ENCODE data around the gene TSPEAR.

The TSPEAR gene

DNA sequence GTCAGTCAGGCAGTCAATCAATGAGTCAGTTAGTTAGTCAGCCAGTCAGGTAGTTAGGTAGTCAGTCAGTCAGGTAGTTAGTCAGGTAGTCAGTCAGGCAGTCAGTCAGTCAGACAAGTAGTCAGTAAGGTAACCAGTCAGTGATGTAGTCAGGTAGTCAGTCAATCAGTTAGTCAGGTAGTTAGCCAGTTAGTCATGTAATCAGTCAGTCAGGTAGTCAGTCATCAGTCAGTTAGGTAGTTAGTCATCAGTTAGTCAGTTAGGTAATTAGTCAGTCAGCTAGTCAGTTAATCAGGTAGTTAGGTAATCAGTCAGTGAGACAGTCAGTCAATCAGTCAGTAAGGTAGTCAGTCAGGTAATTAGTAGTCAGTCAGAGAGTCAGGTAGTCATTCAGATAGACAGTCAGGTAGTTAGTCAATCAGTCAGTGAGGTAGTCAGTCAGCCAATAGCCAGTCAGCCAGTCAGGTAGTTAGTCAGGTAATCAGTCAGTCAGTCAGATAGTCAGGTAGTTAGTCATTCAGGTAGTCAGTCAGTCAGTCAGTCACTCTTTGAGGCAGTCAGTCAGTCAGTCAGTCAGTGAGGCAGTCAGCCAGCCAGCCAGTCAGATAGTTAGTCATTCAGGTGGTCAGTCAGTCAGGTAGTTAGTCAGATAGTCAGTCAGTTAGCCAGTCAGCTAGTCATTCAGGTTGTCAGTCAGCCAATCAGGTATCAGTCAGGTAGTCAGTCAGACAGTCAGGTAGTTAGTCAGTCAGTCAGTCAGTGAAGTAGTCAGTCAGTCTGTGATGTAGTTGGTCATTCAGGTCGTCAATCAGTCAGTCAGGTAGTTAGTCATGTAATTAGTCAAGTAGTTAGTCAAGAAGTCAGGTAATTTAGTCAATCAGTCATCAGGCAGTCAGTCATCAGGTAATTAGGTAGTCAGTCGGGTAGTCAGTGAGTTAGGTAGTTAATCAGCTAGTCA, 186.7 kb downstream of the TSPEAR start:
- no peak for FAIRE-seq

DNA sequence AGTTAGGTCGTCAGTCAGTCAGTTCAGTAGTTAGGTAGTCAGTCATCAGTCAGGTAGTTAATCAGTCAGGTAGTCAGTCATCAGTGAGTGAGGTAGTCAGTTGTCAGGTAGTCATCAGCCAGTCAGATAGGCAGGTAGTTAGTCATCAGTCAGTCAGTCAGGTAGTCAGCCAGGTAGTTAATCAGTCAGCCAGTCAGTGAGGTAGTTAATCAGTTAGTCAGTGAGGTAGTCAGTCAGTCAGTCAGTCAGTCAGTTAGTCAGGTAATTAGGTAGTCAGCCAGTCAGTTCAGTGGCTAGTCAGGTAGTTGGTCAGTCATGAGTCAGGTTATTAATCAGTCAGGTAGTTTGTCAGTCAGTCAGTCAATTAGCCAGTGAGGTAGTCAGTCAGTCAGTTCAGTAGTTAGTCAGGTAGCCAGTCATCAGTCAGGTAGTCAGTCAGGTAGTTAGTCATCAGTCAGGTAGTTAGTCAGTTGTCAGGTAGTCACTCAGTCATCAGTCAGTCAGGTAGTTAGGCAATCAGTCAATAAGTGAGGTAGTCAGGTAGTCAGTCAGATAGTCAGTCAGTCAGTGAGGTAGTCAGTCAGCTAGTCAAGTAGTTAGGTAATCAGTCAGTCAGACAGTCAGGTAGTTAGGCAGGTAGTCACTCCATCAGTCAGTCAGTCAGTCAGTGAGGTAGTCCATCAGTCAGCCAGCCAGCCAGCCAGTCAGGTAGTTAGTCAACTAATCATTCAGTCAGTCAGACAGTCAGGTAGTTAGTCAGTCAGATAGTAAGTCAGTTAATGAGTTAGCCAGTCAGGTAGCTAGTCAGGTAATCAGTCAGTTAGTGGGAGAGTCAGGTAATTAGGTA, 187.6 kb downstream of the TSPEAR start:
- FAIRE-seq = no peak

DNA sequence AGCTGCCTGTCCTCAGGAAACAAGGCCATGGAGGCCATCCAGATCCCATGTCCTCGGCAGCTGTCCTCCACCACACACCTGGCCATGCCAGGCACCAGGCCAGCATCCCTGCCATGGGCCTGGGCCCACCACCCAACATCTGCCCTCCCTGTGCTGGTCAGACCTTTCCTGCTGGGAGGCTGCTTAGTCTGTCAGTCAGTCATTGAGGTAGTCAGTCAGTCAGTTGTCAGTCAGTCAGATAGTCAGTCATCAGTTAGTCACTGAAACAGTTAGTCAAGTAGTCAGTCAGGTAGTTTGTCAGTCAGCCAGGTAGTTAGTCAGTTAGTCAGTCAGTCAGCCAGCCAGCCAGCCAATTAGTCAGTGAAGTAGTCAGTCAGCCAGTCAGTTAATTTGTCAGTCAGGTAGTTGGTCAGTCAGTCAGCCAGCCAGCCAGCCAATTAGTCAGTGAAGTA, 188.6 kb downstream of the TSPEAR start:
- no peak for FAIRE-seq

DNA sequence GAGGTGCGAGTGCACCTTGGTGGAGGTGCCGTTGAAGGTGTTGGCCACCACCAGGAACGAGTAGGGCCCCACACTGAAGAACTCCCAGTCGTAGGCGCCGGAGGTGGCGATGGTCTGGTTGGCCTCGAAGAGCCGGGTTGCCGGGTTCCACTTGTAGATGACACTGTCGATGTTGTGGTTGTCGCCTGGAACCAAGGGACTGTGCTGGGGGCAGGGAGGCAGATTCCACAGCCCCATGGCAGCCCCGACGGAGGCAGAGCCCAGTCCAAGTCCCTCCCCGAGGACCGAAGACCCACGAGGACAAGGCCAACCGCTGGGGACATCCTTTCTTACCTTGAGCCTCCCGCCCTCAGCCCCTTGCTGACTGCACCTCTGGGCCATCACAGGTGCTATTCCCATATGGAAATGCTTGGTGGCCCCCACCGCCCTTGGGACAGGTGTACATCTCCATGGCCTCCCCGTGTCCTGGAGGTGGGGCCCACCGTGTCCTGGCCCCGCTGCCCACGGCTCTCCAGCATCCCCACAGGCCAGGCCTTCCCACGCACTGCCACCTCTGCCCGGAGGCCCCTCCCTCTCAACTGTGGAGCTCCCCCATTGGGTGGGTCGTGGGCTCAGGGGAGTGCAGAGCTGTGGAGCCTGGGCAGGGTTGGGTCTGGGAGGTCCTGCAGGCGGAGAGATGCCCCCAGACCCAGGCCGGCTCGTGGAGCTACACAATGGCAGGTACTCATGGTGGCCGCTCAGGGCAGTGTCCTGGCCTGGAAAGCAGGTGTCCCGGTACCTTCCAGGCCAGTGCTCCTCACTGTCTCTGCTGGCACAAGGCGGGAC, 189.2 kb downstream of the TSPEAR start:
- FAIRE-seq = no peak

DNA sequence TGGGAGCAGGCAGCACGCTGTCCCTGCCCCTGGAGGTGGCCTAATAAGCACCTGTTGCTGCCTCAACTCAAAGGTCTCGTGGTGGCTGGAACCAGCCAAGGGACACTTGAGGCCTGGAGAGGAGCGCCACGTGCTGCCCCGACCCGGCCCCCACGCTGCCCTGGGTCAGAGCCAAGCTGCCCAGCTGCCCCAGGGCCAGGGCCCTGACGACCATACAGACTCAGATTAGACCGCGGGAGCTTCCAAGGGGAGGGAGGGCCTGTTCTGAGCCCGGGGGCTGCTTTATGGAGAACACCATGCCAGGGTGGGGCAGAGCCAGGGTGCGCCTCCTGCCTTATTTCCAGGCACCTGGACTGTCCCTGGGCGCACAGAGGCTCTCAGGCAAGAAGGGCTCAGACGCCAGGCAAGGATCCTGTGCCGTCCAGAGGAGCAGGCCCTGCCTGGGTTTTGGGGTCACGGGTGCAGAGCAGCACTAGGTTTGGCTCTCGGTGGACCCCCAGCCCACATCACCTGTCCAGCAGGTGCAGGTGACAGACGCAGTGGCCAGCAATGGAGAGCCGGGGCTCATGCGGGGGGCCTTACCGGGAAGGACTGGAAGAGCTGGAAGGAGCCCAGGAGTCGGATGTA, 190.0 kb downstream of the TSPEAR start:
- FAIRE-seq = no peak

DNA sequence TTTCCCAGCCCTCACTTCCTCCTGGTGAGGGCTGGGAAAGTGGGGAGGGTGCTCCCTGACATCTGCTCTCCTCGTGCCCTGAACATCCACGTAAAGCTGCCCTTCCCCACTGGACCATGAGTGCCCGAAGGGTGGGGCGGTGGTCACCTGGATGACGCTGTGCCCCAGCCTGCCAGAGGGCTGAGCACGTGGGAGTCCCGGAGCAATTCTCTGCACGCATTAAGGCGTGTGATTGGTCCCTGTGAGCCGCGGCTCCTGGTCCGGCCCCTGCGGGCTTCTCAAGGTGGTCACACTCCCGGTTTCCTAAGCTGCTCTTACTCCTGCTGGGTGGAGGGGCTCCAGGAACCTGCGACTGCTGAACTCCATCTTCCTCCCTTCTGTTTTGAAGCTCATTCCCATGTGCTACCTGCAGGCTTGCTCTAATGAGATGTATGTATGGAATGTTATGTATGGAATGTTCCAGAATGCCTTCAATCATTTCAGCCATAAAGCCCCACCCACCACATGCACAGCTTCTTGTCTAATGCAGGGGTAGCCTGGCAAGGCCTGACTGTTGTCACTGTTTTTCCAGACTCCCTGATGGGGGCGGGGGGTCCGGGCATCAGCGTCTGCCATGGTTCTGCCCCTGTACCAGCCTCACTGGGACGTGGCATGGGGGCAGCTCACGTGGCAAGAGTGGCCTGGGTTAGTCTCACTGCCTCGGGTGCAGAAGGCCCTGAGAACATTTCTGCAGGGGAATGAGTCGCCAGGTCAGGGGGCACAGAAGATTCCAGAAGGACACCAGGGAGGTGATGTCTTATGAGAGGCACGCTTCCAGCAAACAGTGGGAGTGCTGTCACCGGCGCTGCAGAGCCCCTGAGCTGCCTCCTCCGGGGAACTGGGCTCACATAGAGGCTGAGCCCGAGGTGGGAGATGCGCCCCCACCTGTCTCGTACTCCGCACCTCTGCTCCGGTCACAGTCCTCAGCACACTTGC, 190.8 kb downstream of the TSPEAR start:
- no peak for FAIRE-seq

DNA sequence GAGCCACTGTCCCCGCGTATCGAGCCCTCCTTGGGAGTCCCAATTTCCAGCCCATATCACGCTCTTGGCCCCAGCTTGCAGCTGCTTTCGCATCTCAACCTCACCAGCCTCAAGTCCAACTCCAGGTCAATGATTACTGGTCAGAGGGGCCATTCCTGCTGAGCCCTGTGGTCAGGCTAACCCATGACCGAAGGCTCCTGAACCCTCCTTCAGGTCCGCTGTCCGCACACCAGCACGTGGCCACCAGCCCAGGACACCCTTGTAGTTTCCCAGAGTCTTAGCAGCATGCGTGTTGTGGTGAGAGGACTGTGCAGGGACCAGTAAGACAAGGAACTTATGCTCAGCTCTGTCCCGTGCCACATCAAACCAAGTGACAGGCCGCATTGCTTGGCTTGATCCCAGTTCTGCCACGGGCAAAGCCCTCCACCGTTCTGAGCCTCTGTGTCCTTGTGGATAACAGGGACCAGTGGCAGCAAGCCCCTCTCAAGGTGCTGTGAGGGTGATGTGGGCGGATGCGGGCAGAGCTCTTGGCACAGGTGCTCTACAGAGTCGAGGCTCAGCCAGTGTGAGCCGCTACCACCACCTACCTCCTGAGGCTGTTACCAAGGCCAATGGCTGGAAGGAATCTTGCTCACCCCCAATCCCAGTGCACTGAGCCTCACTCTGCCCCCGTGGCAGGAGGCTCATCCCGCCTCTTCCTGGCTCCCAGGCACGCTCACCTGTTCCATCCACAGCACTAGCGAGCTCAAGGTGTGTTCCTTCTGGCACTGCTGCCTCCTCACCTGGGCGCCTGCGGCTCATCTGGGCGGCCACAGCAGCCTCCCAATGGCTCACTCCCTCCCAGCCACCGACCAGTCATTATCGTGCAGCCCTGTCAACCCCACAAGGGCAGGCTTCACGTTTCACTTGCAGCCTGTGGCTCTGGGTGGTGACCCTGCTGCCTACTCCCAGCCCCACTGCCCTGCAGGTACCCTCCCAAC, 191.7 kb downstream of the TSPEAR start:
- FAIRE-seq = no peak

DNA sequence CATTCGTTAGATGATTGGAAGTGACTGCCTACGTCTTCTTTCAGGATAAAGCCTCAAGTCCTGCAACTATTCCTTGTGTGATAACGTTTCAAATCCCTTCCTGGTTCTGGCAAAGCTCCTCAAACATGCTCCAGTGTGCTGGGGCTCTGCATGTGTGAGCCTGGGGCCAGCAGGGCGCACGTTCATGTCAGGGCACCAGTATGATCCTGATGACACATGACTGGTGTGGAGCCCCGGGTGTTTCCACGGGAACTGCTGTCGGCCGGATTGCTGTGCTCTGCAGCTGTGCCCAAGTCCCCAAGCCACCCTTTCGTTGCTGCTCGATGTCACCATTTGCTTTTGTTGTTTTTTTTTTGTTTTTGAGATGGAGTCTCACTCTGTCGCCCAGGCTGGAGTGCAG, 192.7 kb downstream of the TSPEAR start:
- no peak for FAIRE-seq

DNA sequence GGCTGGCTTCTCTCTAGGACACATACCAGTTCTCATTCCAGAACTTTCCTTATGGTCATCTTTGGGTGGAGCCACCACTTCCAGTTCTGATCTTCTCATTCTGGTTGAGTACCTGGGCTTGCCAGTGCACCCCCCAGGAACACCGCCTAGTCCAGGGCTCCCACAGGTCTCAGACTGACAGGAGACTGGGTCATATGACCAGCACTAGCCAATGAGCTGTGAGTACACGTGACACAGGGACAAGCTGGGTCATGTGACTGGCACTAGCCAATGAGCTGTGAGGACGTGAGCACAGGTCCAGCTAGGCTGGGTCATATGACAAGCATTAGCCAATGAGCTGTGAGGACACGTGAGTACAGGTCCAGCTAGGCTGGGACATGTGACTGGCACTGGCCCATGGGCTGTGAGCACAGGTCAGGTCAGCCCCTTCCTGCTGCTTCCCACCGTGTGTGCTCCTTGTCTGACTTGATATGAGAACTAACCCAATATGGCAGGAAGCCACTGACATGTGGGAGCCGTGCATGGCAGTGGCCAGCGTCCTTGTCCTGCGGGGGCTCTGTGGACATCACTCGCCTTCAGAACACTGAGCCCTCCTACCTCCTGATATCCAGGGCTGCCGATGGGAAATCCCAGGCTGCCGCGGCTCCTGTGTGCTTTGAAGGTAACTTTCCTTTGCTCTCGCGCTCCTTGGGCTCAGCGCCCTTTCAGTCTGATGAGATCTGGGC, 194.0 kb downstream of the TSPEAR start:
- peak; percentile 99 for FAIRE-seq

DNA sequence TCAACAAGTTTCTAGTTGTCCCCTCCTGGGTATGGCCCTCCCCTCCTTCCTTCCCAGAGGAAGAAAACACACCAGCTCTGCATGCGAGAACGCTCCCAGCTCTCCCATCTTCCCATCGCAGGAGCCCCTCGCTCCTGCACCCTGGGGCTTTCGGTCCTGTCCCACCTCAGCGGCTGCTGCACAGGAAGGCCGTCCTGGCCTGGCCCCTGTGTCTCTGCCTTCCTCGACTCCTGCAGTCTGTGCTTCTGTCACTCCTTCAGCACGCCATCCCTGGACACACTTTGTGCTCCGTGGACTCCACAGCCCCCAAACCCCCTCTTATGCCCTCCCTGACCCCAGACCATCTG, 194.6 kb downstream of the TSPEAR start:
- no peak for FAIRE-seq

DNA sequence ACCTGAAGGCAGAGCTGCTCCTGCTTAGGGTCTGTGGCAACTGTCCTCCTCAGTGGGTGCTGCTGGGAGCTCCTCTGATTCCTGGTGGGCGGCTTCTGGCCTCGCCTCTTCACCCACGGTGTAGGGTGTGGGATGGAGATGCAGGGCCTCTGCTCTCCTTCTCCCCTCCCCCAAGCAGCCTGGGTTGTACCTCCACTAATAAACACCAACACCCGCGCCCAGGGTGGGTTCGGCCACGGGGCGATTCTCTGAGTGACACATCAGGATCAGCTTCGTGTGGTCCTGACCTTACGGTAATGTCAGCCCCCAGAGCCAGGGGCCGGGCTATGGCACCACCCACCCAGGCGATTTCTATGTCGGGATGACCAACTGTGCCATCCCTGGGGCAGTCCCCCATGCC, 195.0 kb downstream of the TSPEAR start:
- no peak for FAIRE-seq

DNA sequence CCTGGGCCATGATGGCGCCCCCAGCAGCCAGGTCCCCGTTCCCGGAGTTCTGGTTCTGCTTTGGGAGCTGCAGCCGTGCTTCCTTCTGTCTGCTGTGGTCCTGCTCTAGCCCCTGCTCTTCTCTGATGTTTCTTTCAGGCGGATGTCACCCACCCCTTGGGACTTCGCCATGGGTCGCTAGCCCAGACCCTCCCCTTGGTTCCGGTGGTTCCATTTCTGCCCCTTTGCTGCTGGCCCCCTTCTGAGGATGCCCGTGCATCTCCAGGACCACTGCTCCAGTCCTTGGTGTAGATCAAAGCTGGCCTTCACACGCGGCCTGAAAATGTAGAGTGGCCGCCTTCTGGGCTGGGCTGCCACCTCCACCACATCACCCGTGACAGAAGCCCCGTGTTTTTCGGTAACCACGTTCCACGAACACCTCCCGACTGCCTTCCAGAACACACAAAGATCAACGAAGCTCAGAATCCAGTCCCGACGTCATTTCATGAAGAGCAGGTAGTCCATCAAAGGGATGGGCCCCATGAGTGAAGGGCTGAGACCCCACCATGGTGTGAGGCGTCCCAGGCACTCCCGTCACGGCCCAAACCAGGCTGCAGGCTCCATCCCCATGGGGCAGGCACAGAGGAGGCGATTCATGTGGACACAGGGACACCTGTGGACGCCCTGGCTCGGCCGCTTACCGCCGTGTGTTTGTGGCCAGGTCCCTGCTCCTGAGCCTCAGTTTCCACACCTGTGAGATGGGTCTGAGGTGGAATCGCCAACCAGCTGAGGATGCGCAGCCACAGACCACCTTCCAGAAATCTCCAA, 195.8 kb downstream of the TSPEAR start:
- no peak for FAIRE-seq

DNA sequence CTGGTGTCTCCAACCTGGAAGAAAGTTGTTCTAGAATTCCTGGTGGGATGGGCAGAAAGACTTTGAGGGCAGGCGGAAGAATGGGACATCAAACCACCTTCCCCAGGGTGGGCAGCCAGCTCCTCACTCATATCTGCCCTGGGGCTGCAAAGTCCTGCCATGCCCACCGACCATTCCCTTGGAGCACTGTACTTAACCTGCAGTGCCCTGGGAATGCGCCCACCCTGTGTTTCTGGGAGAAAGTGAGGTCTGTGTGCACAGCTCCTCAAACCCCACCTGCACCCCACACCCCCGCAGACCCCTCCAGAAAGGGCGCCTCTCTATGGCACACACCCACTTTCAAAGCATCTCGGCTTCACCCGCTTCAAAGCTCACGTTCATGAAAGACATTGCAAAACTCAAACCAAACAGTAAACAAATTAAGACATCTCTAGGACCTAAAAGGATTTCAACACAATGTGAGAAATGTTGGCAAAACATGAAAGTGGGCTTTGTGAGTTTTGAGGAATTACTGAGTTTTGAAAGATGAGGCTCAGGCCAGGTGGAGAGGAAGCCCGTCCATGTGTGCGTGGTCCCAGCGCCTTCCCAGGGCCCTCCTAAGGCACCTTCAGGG, 196.5 kb downstream of the TSPEAR start:
- no peak for FAIRE-seq

DNA sequence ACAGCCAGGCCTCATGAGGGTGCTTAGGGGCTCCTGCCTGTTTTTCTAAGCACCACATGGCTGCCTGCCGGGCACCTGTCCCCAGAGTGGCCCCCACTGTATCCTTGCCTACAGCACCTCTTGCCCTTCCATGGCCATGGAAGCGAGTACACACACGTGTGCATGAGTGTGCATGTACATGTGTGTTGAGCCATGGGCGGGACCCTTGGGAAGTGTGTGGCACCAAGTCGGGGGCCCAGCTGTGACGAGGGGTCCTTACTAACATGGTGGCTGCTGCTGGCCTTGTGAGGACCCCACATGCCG, 197.2 kb downstream of the TSPEAR start:
- FAIRE-seq = no peak

DNA sequence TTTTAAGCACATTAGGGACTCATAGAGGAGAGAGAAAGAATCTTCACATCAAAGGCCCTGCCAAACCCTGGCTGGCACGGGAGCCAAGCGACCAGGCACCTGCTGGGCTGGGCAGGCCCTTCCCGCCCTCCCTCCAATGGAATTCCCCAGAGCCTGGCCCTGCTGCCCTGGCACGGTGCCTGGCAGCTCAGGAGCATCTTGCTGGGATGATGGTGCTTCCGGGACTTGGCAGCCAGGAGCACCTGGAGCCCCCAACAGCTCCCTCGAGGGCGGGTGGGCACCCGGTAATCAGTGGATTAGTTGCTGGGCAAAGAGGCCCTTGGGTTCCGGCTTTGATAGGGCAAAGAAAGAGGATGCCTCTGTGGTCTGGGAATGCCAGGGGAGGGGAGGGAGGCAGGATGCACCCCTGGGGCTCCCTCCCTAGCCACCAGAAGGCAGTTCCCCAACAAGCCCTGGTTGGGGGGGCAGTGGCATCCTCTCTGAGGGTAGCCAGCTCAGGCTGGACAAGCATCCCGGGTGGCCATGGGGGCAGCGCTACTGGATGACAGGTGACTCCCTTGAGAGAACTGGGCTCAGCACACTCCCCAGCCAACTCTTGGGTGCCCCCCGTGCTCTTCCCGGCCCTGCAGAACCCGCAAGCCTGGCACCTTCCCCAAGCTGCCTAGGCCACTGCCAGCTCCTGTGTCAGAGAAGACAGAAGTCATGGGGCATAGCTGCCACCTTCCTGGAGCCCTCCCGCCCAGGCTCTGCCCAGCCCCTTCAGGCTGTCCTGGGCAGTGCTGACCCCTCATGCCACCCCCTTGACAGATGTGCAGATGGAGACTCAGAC, 197.8 kb downstream of the TSPEAR start:
- FAIRE-seq = no peak

DNA sequence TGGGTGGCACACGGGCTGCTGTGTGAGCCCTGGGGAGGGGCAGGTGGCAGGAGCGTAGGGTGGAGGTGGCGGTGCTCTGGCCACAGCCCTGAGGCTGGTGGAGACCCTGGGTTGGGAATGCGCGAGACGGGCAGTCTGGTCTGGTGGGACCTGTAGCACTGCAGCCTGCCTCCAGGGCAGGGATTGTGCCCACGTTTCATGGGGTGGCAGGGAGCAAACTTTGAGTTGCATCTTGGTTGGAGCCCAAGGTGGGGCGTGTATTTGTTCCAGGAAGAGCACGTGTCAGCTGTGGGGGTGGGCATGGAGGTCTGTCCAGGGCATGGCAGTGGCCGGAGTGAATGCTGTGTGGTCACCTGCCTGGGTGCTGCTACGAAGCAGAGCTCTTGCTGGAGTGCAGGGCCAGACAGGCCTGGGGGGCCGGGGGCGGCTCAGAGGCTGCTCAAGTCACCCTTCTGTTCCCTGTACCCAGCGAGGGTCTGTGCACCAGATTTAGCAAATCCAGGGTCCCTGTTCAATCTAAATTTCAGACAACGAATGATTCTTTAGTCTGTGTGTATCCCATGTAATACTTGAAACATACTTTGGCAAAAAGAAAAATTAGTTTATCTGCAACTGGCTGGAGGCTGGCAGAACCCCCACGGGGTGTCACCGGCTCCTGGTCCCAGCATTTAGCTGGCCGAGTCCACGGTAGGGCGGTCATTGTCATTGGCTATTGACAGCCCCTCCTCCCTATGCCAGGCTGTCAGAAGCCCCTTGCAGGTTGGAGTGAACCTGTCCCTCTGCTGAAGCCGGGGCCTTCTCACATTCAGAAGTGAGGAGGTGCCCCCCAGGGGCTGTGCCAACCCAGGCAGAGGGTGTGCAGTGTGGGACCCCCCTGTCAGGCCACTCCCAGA, 198.6 kb downstream of the TSPEAR start:
- no peak for FAIRE-seq

Data from TTC549 (cell line).